GM19324 (cell line): ENCODE data around the gene DSN1.

Source experiments
- ATAC-seq: cut with Tn5 transposase; IDR thresholded peaks from one replicate; pipeline ENCODE4 v1.9.1; 2021; ENCODE audit warnings: mild to moderate bottlenecking, moderate library complexity; ENCODE audit not compliant: unreplicated experiment, low FRiP score

Gene DSN1

DNA sequence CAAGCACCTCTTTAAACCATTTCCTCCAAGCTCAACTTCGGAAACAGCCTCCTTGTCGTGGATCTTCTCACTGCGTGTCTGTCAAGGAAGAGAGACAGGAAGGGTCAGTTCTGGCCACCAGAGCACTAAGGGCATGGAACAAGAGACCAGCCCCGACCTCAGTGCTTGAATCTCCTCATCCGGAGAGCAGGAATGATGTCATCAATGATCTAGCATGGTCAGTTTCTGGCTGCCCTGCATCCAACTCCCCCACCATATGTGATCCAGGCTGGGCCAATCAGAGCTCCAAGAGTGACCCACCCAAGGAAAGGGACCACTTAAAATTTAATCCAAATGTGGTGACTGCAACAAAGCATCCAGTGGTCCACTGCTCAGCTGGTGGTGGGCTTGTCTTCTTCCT lies 23.3 kb upstream of the DSN1 start:
- ATAC-seq: no peak

DNA sequence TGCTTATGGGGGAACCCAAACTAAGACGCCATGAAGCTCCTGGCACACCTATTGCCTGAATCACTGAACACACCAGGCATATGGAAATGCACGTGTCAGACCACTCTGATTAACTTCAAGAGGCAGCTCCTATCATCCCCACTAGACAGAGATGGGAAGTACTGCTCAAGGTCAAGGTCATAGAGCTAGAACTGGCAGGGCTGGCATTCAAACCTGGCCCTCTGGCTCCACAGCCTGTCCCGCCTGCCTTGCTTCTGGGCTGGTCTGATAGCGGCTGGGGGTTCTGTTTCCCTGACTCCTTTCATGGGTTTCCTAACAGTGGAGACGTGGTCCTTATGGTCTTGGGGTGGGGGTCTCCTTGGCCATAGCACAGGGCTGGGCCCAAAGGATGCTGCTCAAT lies 22.6 kb upstream of the DSN1 start:
- no peak for ATAC-seq

GRCh38 chr20:36795691-36796090 lies 22.1 kb upstream of the DSN1 start:
- ATAC-seq: no peak

DNA sequence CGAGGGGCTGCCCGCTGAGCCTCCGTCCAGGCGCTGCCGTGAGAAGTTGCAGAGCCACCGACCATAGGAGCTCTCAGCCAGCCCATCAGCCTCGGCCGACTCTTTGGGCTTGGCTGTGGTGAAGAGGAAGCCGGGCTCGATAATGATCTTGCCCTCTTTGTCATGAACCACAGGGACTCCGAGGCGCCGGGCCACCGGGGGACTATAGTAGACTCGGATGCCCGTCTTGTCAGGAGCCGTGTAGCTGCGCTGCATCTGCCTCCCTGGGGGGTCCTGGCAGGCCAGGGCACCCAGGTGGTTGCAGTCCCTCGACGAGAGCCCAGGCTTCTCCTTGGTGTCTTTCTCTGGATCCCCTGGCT lies 20.5 kb upstream of the DSN1 start:
- no peak for ATAC-seq

DNA sequence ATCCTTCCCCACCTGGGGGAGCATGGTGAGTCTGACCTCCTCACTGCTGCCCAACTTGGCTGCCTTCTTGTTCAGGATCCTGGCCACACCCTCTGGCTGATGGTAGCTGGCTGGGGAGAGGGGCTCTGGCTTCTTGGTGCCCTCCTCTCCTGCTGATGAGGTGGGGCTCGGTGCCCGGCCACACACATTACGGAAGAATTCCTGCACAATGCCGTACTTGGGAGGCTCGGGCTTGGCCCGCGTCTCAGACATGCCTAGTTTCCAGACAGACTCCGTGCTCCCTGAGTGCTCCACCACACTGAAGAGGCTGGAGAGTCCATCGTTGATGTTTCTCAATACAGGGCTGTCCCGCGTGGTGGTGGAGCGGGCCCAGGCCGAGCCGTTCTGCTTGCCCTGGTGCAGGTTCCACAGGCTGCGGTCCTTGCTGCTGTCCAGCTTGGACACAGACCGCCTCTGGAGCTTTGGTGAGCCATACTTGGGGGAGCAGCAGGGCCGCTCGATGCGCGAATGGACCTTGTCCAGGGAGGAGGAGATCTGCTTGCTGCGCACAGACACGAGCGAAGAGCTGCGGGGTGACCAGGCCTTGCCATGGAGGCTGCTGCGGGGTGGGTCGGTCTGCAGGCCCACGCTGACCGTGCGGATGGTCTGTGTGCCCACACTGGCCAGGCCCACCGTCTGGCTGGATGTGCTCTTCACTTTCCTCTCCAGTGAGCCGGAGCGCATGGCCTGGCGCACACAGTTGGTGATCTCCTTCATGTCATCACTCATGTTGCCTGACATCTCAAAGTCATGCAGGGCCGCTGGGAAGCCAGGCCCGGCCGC lies 19.9 kb upstream of the DSN1 start:
- no peak for ATAC-seq

GRCh38 chr20:36792422-36792821 lies 18.9 kb upstream of the DSN1 start:
- ATAC-seq: no peak

GRCh38 chr20:36791862-36792261 lies 18.3 kb upstream of the DSN1 start:
- ATAC-seq: no peak

- ATAC-seq: no peak
Measured at GRCh38 chr20:36786663-36787062, 13.1 kb upstream of the DSN1 start.

DNA sequence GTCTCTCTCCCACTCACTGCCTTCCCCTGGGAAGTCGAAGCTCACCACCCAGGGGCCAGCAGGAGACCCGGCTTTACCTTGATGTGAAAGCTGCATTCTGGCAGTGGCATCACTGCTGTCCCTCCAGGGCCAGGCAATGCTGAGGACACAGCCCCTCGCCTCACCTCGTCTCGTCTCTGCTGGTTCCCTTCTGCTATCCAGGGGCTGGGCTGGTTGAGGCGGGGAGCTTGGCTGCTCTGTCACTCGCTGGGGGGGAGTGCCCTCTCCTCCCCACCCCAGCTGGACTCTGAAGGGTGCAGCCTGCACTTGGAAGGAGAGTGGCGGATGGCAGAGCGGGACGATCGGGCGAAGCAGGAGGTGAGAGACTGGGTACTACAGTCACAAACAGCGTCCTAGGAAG lies 12.7 kb upstream of the DSN1 start:
- ATAC-seq: no peak

DNA sequence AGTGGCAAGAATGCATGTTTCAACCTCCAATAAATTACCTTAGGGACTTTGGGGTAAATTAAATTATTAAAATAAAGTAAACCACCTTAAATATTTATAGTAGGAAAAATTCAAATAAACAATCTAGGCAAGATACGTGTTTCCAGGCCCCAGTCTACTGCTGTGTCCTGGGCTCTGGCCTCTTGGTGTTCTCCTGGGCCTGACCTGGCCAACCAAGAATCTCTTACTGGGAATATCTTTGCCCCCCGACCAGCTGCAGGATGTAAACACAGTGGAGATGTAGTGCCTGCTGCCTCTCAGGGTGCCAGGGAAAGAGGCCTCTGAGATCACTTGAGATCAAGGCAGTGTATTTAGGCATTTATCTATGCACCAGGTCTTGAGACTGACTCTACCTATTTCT lies 11.7 kb upstream of the DSN1 start:
- no peak for ATAC-seq

- no peak for ATAC-seq
Measured at GRCh38 chr20:36784900-36785299, 11.3 kb upstream of the DSN1 start.

DNA sequence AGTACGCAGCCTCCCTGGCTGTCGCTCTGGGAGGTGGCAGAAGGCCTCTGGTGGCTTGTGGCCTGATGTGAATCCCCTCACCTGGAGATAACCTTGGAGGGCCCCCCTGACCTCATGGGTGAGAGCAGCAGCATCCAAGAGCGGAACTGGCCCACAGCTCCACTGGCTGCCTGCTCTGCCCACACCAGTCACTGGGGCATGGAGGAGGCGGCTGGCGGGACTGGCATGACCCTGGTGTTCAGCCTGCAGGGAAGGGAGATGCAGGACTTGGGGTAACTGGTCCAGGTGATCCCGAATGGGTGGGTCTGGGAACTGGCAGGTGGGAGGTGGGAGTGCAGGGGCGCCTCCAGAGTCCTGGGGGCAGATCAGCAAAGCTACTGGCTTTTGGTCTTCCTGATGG lies 10.6 kb upstream of the DSN1 start:
- ATAC-seq: no peak

- no peak for ATAC-seq
Measured at GRCh38 chr20:36779656-36780025, 6.1 kb upstream of the DSN1 start.

GRCh38 chr20:36778831-36779655 lies 5.5 kb upstream of the DSN1 start:
- no peak for ATAC-seq

GRCh38 chr20:36777576-36777975 lies 4.0 kb upstream of the DSN1 start:
- no peak for ATAC-seq

DNA sequence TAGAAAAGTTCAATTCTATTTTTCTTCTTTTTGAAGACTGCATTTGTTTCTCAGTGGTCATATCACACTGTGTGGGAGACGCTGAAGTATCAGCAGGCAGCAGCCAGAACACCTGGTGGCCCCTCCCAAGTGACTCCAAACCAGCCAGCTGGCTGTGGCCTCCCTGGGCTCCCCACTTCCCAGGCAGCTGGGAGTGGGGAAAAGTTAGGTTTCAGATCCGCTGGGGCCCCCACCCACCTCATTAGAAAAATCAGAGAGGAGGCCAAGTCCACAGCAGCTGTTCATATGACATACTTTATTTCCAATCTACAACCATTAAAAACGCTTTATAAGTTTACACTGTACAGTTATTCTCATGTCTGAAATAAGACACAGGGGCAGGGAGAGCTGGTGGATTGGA lies 3.6 kb upstream of the DSN1 start:
- no peak for ATAC-seq

- no peak for ATAC-seq
Measured at GRCh38 chr20:36775826-36776225, 2.3 kb upstream of the DSN1 start.

DNA sequence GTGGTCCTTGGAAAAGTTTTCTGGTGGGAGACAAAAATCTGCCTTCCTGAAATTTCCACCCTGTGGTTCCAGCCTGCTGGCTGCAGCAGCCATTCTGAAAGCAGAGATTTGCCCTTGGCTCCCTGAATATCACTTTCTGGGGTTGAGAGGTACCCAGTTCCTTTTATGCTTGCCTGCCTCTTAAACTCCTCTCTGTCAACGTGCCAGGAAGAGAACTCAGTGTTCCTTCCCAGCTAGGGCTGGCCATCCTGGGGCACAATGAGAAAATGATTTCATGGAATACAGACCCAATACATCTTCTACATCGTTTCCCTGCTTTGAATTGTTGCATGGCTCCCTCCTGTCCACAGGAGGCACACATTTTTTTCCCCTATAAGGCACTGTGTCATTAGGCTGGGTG lies 1.6 kb upstream of the DSN1 start:
- no peak for ATAC-seq

GRCh38 chr20:36773107-36773596 lies 411 bp downstream of the DSN1 start:
- no peak for ATAC-seq

DNA sequence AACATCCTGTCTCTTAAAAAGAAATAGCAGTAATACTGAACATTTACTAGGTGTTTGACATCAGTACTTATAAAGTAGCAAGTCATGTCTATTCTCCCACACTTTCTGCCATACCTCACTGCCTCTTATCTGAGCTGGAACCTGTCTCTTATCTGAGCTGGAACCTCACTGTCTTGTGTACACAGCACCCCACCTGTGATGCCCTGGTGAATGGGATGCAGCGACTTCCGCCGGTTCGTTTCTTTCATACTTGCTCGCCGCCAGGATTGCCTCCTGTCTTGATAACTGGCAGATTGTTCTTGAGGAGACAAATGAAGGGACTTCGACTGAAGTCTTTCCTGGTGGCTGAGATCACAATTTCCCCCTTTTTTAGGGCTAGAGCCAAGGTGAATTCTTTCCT lies 2.9 kb downstream of the DSN1 start:
- no peak for ATAC-seq

GRCh38 chr20:36768768-36769430 lies 4.7 kb downstream of the DSN1 start:
- no peak for ATAC-seq
